Hindlimb muscle (tissue), 1 donor: ENCODE results near the gene GRIA4. TPM values are rescaled to one million over a fixed set of nuclear protein-coding genes. Genes with fewer than 3 reads are reported as not detected.
"Not testable (repeated sequence)": the region's sequence is repeated elsewhere in the genome, so short reads cannot be mapped to it uniquely, and the experiment has no call there.

Source experiments
- DNase-seq: peaks from one replicate; pipeline ENCODE4 v3.0.0-alpha.2; 2013
- polyA plus RNA-seq: library from polyadenylated mRNA; unstranded; fragments of 120-200 nt; gene quantifications from one replicate; pipeline ENCODE4 v1.2.1, GENCODE V29; 2013; ENCODE audit not compliant: insufficient read length

The GRIA4 gene
- polyA plus RNA-seq, 1 donor: 19.4 TPM

DNA sequence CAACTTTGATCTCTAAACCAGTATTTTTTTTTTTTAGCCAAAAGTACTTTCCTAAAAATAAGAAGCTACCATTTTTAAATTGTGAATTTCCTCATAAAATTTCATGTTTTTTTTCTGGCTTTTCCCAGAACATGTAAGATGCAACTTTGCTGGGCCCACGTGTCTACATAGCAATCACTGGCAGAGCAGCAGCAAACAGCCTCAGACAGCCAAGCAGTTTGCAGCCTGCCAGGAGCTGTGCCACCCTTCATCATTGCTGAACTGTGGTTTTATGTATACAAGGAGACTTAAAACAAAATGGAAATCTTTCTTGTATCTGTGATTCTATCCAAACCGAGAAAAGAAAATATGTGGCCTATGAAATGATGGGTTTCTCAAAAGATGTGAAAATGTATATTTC lies 110.2 kb downstream of the GRIA4 start:
- no peak for DNase-seq

DNA sequence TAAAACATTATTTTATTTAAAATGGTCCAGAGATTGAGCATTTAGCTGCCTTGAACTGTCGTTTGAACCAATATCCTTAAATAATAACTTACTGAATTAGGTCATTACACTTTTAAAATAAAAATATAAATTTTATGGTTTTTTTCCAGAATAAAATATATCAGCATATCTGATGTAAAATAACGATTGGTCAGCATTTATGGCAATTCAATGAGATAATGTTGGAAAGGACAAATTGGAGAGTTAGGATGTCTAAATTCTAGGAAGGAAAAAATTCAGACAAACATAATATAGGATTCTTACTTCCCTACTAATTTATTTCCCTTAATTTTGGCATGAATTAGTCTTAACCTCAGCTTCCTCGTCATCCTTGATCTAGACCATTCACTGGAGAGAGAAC lies 113.4 kb downstream of the GRIA4 start:
- no peak for DNase-seq

DNA sequence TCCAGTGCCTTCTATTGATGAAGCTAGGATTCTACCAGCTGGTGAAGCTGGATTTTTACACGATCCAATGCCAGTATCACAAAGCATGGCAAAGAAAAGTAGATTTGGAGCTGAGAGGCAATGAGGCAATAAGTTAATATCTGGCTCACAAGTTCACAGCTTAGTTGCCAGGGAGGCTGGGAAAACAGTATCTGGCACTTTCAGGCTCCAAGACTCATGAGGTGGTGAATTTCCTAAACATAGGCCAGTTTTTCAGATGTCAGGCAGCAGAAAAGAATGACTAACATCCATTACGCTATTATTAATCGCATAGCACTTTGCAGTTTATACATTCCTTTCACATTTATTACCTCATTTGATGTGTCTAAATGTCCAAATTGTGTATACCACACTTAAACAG lies 122.7 kb downstream of the GRIA4 start:
- no peak for DNase-seq

GRCh38 chr11:105734426-105734825 lies 124.6 kb downstream of the GRIA4 start:
- DNase-seq: no peak

DNA sequence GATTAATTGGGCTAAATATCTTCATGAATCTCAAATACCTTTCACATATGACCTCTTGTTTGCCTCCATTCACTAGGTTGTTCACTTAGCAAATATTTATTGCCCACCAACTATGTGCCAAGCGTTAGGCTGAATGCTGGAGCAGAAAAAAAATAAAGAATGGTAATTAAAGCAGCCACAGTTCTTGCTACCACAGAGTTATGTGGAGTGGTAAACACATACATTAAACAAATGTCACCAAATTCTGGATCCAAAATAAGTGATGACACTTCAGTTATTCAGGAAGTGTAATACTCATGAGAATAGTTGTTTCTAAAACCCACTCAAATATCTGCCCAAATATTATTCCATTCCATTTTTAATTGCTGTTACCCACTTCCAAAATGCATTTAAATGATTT lies 128.4 kb downstream of the GRIA4 start:
- no peak for DNase-seq

- no peak for DNase-seq
These were observed 129.3 kb downstream of the GRIA4 start for GRCh38 chr11:105738986-105739795.

- DNase-seq: no peak
These were observed 130.5 kb downstream of the GRIA4 start for GRCh38 chr11:105740164-105740903.

DNA sequence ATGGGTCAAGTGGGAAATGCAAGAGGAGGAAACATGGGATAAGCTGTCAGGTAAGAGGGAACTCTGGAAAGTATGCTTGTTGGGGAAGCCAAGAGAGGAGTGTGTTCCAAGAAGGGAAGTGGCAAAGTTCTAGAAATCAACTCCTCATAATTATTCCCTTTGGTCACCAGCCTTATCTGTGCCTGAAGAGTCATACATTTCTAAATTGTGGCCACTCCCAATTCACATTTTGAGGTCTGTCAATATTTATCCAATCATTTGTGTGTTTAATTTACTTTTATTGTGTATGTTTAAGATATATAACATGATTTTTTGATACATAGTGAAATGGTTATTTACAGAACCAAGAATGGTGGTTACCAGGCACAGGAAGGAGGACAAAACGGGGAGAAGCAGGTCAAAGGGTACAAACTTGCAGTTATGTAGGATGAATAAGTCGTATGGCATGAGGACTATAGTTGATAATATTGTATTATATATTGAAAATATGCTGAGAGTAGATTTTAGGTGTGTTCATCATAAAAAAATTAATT lies 131.7 kb downstream of the GRIA4 start:
- DNase-seq: no peak

DNA sequence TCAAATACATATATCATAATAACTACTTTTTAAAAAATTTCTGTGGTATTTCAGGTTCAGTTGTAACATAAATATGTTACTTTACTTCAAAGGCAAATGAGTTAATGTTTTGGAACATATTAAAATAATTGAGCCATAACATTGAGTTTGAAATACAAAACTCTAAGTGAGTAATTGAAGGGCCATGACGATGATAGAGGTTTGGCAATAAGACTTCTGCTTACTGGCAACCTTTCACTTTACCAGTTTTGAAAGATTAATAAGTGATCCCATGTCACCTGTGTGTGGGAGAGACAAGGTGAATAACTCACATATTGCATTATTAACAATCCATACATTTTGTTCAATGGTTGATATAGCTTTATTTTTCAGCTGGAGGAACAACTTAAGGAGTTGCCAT lies 144.4 kb downstream of the GRIA4 start:
- peak; percentile 3 for DNase-seq

DNA sequence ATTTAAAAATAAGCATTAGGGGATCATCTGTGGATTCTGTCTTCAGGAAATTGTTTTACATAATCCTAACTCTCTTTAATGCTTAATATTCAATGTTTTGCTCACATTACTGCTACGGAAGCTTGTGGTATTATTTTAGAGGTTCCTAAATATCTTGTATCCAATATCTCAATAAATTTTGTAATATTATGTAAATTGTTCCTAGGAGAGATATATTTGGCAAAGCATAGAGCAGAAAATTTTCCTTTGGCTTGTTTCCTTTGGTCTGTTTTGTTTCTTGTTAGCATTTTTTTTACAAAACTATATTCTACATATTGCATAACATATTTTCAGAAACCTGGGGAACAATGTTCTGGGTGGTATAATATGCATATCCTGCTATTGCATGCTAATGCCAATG lies 144.8 kb downstream of the GRIA4 start:
- peak; percentile 21 for DNase-seq

DNA sequence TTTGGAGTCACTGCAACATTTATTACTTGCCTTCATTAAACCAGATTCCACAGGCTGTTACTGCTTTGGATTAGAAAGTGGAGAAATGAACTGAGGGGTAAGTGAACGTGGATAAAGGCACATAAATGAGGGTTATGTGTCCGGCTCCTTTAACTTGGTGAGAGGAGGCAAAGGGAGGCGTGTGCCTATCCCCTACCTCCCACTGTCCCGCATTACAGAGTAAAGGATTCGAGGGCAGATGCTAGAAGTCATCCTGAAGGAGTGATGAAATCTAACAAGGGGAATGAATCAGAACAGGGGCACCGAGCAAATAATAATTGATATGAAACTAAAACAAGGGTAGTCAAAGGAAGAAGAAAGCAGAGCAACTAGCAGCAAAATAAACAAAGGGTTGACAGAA lies 147.2 kb downstream of the GRIA4 start:
- no peak for DNase-seq

- no peak for DNase-seq
These were observed 153.7 kb downstream of the GRIA4 start for GRCh38 chr11:105763594-105763993.

GRCh38 chr11:105767931-105768330 lies 158.1 kb downstream of the GRIA4 start:
- DNase-seq: peak; percentile 18

- DNase-seq: no peak
These were observed 159.8 kb downstream of the GRIA4 start for GRCh38 chr11:105769627-105770026.

- not testable (repeated sequence) for DNase-seq
These were observed 163.6 kb downstream of the GRIA4 start for GRCh38 chr11:105773452-105773851.

DNA sequence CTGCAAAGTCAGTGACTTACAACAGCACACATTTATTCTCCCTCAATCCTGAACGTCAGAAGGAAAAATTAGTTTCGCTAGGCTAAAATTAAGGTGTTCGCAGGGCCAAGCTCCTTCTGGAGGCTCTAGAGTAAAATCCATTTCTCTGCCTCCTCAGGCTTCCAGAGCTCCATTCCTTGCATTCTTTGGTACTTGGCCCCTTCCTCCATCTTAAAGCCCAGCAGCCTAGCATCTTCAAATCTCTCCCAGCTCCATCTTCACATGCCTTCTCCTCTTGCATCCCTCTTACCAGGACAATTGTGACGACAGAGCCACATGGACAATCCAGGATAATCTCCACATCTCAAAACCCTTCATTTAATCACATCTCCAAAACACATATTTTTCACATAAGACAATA lies 165.0 kb downstream of the GRIA4 start:
- DNase-seq: no peak

- DNase-seq: no peak
These were observed 171.1 kb downstream of the GRIA4 start for GRCh38 chr11:105780781-105781525.

DNA sequence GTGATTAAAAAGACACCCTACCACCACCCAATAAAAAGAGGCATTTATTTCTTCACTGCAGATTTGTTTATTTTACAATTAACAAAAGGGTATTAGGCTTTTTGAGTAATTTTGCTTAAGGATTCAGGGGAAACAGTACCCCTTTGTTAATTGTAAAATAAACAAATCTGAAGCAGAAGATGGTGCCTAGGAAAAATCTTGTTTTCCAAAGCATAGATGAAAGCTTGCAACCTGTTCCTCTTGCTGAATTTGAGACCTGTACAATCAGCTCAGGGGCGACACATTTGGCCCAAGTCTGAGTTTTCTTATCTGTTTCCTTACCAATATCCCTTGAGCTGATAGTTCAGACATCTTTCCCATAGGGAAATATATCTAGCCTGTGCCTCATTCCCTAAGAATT lies 171.9 kb downstream of the GRIA4 start:
- no peak for DNase-seq

DNA sequence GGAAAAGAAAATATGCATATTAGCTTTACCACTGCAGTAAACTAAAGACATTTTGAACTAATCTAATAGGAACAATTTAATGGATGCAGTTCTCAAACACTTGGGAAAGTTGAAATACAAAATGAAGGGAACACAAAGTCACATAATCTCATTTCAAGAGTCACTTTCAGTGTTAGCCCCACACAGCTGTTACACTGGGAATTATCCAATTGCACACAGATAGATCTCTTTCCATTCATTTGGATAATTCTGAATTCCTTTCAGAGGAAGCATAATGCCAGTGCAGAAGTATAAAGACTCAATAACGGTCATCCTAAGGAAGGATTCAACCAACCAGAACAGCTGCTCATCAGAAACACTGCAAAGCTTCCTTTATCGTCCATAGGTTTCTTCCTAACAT lies 173.3 kb downstream of the GRIA4 start:
- DNase-seq: no peak

DNA sequence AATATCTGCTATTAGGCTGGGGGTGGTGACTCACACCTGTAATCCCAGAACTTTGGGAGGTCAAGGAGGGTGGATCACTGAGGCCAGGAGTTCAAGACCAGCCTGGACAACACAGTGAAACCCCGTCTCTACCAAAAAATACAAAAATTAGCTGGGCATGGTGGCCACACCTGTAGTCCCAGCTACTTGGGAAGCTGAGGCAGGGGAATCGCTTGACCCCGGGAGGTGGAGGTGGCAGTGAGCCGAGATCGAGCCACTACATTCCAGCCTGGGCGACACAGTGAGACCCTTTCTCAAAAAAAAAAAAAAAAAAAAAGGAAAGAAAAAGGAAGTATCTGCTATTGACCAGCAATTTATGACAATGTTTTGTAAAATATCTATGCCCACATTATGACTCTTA lies 176.0 kb downstream of the GRIA4 start:
- not testable (repeated sequence) for DNase-seq

DNA sequence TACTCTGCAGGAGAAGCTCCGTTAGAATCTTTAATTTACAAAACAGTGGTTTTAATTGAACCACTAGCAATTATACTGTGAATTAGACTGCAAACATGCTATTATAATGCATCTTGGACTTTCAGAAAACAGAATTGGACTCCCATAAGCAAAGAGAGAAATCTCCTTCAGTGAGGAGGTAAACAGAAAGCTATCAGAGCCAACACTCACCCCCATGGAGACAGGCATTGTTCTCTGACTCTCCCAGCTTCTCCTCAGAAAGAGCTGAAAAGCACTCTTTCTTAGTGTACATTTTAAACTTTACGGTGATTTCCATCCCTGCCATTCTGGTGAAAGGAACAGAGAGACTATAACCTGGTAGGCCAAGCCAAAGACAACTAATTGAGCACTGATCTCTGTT lies 176.9 kb downstream of the GRIA4 start:
- DNase-seq: no peak

GRCh38 chr11:105789579-105790420 lies 179.9 kb downstream of the GRIA4 start:
- no peak for DNase-seq
